ENCODE measurements around the gene RABEP2. TPM values are rescaled to one million over a fixed set of nuclear protein-coding genes. Genes with fewer than 3 reads are reported as not detected.

RABEP2 gene
- total RNA-seq, 2 experiments from 2014 or later: 84.8 to 87.2 TPM

DNA sequence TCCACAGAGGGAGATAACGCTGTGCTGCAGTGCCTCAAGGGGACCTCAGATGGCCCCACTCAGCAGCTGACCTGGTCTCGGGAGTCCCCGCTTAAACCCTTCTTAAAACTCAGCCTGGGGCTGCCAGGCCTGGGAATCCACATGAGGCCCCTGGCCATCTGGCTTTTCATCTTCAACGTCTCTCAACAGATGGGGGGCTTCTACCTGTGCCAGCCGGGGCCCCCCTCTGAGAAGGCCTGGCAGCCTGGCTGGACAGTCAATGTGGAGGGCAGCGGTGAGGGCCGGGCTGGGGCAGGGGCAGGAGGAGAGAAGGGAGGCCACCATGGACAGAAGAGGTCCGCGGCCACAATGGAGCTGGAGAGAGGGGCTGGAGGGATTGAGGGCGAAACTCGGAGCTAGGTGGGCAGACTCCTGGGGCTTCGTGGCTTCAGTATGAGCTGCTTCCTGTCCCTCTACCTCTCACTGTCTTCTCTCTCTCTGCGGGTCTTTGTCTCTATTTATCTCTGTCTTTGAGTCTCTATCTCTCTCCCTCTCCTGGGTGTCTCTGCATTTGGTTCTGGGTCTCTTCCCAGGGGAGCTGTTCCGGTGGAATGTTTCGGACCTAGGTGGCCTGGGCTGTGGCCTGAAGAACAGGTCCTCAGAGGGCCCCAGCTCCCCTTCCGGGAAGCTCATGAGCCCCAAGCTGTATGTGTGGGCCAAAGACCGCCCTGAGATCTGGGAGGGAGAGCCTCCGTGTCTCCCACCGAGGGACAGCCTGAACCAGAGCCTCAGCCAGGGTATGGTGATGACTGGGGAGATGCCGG is 7.5 kb upstream of the RABEP2 start:
- H2AFZ ChIP-seq (ENCODE audit: low read length): peak overlapping the region; percentile 0; the same call in 1 of the 2 replicates
- H3K4me3 ChIP-seq (ENCODE audit: low read depth, low read length, poor library complexity, severe bottlenecking): peak overlapping the region; percentile 78
- POLR2A ChIA-PET: interaction anchor here (0.6 to 2.9 kb wide), 10 partner anchors 10 to 73 kb away, joined by 3 to 37 read pairs (median 7); no protein-coding TSS in a partner anchor

GRCh38 chr16:28931801-28932225 is 6.8 kb upstream of the RABEP2 start, which contains the start of gene CD19:
Gene CD19, plus strand, starts transcription at chr16:28931971. Its CDS starts 30 bp downstream, at chr16:28932001.
- Histone ChIP-seq H3K9me3 (ENCODE audit: low read length) (no peaks in the 10 kb centered on the region), H2AFZ (ENCODE audit: low read length) (peak within 1 kb of the TSS; percentile 0; the same call in 1 of the 2 replicates), H3K27ac (ENCODE audit: low read depth, low read length, poor library complexity, severe bottlenecking) (peak within 1 kb of the TSS; percentile 99), H3K9me2 (ENCODE audit: insufficient read depth, low read length) (no peaks in the 10 kb centered on the region), H3K4me1 (ENCODE audit: insufficient read depth, low read length, poor library complexity, severe bottlenecking) (peaks cover 83% of the 10 kb centered on the region), H4K20me1 (ENCODE audit: insufficient read depth, low read length) (no peaks in the 10 kb centered on the region), H3K4me2 (ENCODE audit: low read length) (peak within 1 kb of the TSS; percentile 86), H3K36me3 (ENCODE audit: insufficient read depth, low read length) (peaks cover 32% of the 10 kb centered on the region), H3K4me3 (ENCODE audit: low read depth, low read length, poor library complexity, severe bottlenecking) (peak within 1 kb of the TSS; percentile 78), H3K79me2 (ENCODE audit: insufficient read depth, low read depth, low read length) (peaks cover 23% of the 10 kb centered on the region; the same call in 1 of the 2 replicates)
- ChIA-PET CTCF (ENCODE audit: unreplicated experiment) (interaction anchor here (0.6 kb wide), 1 partner anchor 9 kb away, joined by 4 read pairs; no protein-coding TSS in a partner anchor), POLR2A (interaction anchor here (0.7 to 2.9 kb wide), 5 partner anchors 9 to 357 kb away, joined by 3 to 37 read pairs (median 8); no protein-coding TSS in a partner anchor)
- no TSS peak for BruUV-seq (replicated peaks)
- TF ChIP-seq EZH2phosphoT487 (IDR thresholded peaks at IDR 0.05; ENCODE audit: borderline replicate concordance, low read depth, low read length): no peak
- TF ChIP-seq, protein P1, sequence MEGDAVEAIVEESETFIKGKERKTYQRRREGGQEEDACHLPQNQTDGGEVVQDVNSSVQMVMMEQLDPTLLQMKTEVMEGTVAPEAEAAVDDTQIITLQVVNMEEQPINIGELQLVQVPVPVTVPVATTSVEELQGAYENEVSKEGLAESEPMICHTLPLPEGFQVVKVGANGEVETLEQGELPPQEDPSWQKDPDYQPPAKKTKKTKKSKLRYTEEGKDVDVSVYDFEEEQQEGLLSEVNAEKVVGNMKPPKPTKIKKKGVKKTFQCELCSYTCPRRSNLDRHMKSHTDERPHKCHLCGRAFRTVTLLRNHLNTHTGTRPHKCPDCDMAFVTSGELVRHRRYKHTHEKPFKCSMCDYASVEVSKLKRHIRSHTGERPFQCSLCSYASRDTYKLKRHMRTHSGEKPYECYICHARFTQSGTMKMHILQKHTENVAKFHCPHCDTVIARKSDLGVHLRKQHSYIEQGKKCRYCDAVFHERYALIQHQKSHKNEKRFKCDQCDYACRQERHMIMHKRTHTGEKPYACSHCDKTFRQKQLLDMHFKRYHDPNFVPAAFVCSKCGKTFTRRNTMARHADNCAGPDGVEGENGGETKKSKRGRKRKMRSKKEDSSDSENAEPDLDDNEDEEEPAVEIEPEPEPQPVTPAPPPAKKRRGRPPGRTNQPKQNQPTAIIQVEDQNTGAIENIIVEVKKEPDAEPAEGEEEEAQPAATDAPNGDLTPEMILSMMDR (conservative IDR thresholded peaks at IDR 0.05; ENCODE audit: low read length): no peak; the same call in 1 of the 2 replicates
- peak; percentile 69 for DNase-seq (ENCODE audit: low spot score)
- intact Hi-C loops (cut with micrococcal nuclease; ENCODE audit: unreplicated experiment): loop anchor here (1.0 kb wide), 1 partner anchor 8 kb away; no protein-coding TSS in a partner anchor

More for the DNA sequence above, 7.5 kb upstream of the RABEP2 start:
- Histone ChIP-seq H3K36me3 (ENCODE audit: insufficient read depth, low read length) (peaks cover 39% of the 10 kb centered on the region), H3K79me2 (ENCODE audit: insufficient read depth, low read depth, low read length) (peaks cover 23% of the 10 kb centered on the region; the same call in 1 of the 2 replicates), H3K27ac (ENCODE audit: low read depth, low read length, poor library complexity, severe bottlenecking) (peak overlapping the region; percentile 99), H3K4me1 (ENCODE audit: insufficient read depth, low read length, poor library complexity, severe bottlenecking) (peaks cover 80% of the 10 kb centered on the region), H3K4me2 (ENCODE audit: low read length) (peak overlapping the region; percentile 86), H3K9me2 (ENCODE audit: insufficient read depth, low read length) (no peaks in the 10 kb centered on the region), H4K20me1 (ENCODE audit: insufficient read depth, low read length) (no peaks in the 10 kb centered on the region), H3K9me3 (ENCODE audit: low read length) (no peaks in the 10 kb centered on the region)
- peak; percentile 52 for DNase-seq (ENCODE audit: low spot score)
- BruUV-seq (replicated peaks): TSS peak; percentile 70
- no peak for TF ChIP-seq EZH2phosphoT487 (IDR thresholded peaks at IDR 0.05; ENCODE audit: borderline replicate concordance, low read depth, low read length)
- TF ChIP-seq, protein P1 (conservative IDR thresholded peaks at IDR 0.05; ENCODE audit: low read length): no peak; the same call in 1 of the 2 replicates
- intact Hi-C loops (cut with micrococcal nuclease; ENCODE audit: unreplicated experiment): loop anchor here (1.0 kb wide), 1 partner anchor 8 kb away; no protein-coding TSS in a partner anchor
- CTCF ChIA-PET (ENCODE audit: unreplicated experiment): interaction anchor here (1.1 to 1.3 kb wide), 2 partner anchors 9 to 13 kb away, joined by 3 to 8 read pairs; no protein-coding TSS in a partner anchor

Measured in OCI-LY7 (cell line).